Muscle of leg (tissue), 11 donors: Measurements from ENCODE around the gene CMSS1. TPM values are rescaled to one million over a fixed set of nuclear protein-coding genes. Genes with fewer than 3 reads are reported as not detected.
A peak's percentile ranks its signal among the peaks of the same experiment; 100 is the strongest.

ENCODE experiments used
- DNase-seq: peaks from one replicate; pipeline ENCODE4 v3.0.0; 2013
- H3K27ac ChIP-seq: one replicate; pipeline ENCODE4 v1.5.1; 2013; ENCODE audit warnings: mild to moderate bottlenecking, low read length, control low read depth
- H3K27me3 ChIP-seq: one replicate; pipeline ENCODE4 v1.6.1; 2013; ENCODE audit warnings: low read length; ENCODE audit not compliant: control insufficient read depth, insufficient read depth
- H3K36me3 ChIP-seq: one replicate; pipeline ENCODE4 v1.6.1; 2013; ENCODE audit warnings: low read length; ENCODE audit not compliant: control insufficient read depth, insufficient read depth
- H3K4me1 ChIP-seq: one replicate; pipeline ENCODE4 v1.6.1; 2013; ENCODE audit warnings: low read length; ENCODE audit not compliant: control insufficient read depth, insufficient read depth
- H3K4me3 ChIP-seq: one replicate; pipeline ENCODE4 v1.5.1; 2013; ENCODE audit warnings: low read length, control low read depth
- H3K9me3 ChIP-seq: replicated peaks from 2 replicates; pipeline ENCODE4 v1.6.1; 2013; ENCODE audit warnings: low read depth, low read length; ENCODE audit not compliant: control insufficient read depth
- WGBS: methylation state at CpG from one replicate; pipeline ENCODE4 v1.1.5; 2013; ENCODE audit warnings: missing lambda C conversion rate; ENCODE audit not compliant: insufficient coverage; 5-methylcytosine and 5-hydroxymethylcytosine counted together
- polyA plus RNA-seq, 8 donors: library from polyadenylated mRNA; unstranded; fragments of 120-200 nt; gene quantifications; one replicate each; pipeline versions ENCODE4 v1.2.1 to v1.2.3, GENCODE V29; 2013; ENCODE audit warnings: inconsistent platforms in 1 of 8, low replicate concordance in 1 of 8; ENCODE audit not compliant: insufficient read length in 8 of 8, insufficient read depth in 1 of 8
- total RNA-seq: library from RNA; stranded (reverse); fragments of 120-200 nt; gene quantifications from one replicate; pipeline ENCODE4 v1.2.4, GENCODE V29; 2013

CMSS1 gene
- total and polyA plus RNA-seq, 9 donors = 23.8 to 35.0 (median 29.0) TPM

DNA sequence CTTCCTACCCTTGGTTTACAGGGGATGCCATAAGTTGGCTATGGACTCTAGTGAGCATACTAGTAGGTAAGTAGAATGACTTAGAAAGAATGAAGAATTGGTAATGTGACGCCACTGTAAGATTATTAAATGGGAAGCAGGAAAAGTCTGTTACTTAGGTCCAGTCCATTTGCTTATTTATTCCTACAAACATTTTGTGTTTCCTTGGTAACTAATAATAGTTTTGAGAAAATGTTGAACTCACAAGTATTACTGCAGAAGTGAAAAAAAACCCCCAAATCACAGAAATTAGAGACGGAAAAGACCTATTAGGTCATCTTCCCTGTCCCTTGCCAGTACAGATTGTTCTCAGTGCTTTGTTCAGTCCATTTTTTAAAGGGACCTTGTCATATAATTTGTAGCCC lies 63.5 kb downstream of the CMSS1 start:
- Histone ChIP-seq H3K4me3 (no peak overlapping the region), H3K4me1 (peaks cover 5% of the 10 kb centered on the region), H3K9me3 (no peaks in the 10 kb centered on the region), H3K27me3 (no peaks in the 10 kb centered on the region), H3K36me3 (no peaks in the 10 kb centered on the region), H3K27ac (peak overlapping the region; percentile 87)
- WGBS = no CpG with 5 or more reads among the region's 2 CpGs
- peak; percentile 96 for DNase-seq

DNA sequence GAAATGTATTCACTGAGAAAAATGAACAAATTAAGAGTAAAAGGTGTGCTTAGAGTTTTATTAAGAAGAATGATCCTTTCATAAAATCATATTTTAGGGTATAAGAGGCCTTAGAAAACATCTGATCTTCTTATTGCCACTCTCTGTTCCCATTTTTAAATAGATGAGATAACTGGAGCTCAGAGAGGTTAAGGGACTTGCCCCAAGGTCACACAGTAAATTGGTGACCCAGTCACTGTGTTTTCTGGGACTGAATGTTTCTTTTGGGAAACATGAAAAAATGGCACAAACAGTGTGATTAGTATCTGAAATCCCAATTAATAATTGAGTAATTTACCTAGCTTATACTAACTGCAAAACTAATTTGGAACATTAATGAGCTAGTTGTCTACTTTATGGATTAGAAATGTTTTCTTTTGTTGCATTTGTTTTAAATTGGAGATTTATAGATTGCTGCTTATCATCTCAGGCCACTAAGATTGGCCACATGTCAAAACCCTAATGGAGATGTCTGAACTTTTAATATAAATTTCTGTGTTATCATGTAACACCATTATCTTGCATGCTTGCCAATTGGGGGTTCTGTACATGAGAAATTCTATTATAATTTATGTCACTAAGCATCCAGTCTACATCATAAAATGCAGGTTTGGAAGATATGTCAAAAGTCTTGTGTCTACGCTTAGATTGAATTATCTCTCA lies 64.9 kb downstream of the CMSS1 start:
- no peak overlapping the region for H3K4me3 ChIP-seq
- no peaks in the 10 kb centered on the region for H3K27me3 ChIP-seq
- H3K36me3 ChIP-seq = no peaks in the 10 kb centered on the region
- no peak for DNase-seq
- no peak overlapping the region for H3K27ac ChIP-seq
- WGBS = no CpG with 5 or more reads among the region's 1 CpG
- peaks cover 5% of the 10 kb centered on the region for H3K4me1 ChIP-seq
- H3K9me3 ChIP-seq = no peaks in the 10 kb centered on the region

DNA sequence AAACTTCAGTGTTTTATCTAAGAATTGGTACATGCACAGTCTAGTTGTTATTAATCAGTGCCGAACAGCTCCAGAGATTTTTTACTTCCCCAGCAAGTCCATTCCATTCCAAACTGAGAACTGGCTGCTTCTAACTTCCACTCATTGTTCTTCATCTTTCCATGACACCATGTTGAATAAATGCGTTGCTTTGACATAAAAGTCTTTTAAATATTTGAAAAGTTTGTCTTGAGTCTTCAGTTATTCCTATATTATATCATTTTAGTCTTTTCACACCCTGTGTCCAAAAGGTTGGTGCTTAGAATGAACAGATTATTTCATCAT lies 65.4 kb downstream of the CMSS1 start:
- H3K27ac ChIP-seq = no peak overlapping the region
- peaks cover 5% of the 10 kb centered on the region for H3K4me1 ChIP-seq
- H3K36me3 ChIP-seq = no peaks in the 10 kb centered on the region

DNA sequence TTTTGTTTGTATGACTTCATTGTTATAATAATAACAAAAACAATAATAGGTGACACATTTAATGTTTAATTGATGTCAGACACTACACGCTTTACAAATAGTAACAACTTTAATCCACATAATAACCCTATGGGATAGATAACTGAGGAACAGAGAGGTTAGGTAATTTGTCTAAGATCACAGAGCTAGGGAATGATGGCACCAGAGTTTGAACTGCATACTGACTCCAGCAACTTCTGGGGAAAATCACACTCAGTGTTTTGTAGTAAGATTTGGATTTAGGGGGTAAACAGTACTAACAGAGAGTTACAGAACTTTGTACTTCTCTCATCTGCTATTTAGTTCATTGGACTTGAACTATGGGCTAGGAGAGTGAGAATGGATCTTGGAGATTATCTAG lies 66.0 kb downstream of the CMSS1 start:
- Histone ChIP-seq H3K36me3 (no peaks in the 10 kb centered on the region), H3K4me3 (no peak overlapping the region), H3K9me3 (no peaks in the 10 kb centered on the region), H3K27me3 (no peaks in the 10 kb centered on the region), H3K27ac (no peak overlapping the region), H3K4me1 (peaks cover 5% of the 10 kb centered on the region)
- DNase-seq = no peak
- no CpG with 5 or more reads among the region's 1 CpG for WGBS

More for the DNA sequence above, 65.4 kb downstream of the CMSS1 start:
- Histone ChIP-seq H3K4me3 (no peak overlapping the region), H3K9me3 (no peaks in the 10 kb centered on the region), H3K27me3 (no peaks in the 10 kb centered on the region)
- WGBS = no CpG with 5 or more reads among the region's 2 CpGs
- no peak for DNase-seq

DNA sequence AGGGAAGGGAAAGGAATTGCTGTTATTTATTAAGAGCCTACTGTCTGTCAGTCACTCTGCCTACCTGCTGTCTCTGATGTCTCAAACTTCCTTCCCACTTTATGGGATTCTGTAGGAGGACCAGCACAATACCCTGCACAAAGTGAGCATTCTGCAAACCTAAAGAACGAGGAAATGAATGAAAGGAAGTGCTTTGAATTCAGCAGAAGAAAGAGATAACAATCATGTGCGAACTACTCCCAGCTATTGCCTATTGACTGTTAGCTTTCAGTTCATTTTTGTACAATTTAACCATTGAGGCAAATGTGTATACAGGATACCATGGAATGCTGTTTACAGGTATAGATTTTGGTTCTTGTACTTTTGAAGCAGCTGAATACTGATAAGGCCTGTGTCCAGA lies 66.8 kb downstream of the CMSS1 start:
- Histone ChIP-seq H3K36me3 (no peaks in the 10 kb centered on the region), H3K27me3 (no peaks in the 10 kb centered on the region), H3K4me1 (peaks cover 5% of the 10 kb centered on the region), H3K4me3 (no peak overlapping the region), H3K9me3 (no peaks in the 10 kb centered on the region), H3K27ac (no peak overlapping the region)
- no CpG with 5 or more reads among the region's 2 CpGs for WGBS
- DNase-seq = no peak

DNA sequence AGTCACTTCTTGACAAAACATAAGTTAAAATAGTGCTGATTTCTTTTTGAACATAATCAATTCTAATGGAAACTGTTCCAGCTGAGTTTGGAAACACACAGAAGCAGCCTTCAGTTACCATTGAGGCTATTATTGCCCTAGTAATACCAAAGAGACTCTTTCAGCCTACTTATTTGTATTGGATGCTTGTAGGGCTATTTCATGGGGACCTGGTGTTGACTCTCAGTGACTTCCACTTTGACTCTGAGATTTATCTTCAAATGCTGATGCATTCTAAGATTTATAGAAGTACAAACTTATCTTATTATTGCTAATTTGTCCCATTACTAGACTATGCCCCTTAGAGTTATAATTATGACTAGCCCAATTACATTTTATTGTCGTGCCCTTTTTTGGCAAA lies 67.4 kb downstream of the CMSS1 start:
- no peaks in the 10 kb centered on the region for H3K36me3 ChIP-seq
- no peak overlapping the region for H3K4me3 ChIP-seq
- no peaks in the 10 kb centered on the region for H3K27me3 ChIP-seq
- no peaks in the 10 kb centered on the region for H3K9me3 ChIP-seq
- peaks cover 5% of the 10 kb centered on the region for H3K4me1 ChIP-seq
- no peak overlapping the region for H3K27ac ChIP-seq
- WGBS = no CpG with 5 or more reads among the region's 1 CpG
- DNase-seq = no peak

DNA sequence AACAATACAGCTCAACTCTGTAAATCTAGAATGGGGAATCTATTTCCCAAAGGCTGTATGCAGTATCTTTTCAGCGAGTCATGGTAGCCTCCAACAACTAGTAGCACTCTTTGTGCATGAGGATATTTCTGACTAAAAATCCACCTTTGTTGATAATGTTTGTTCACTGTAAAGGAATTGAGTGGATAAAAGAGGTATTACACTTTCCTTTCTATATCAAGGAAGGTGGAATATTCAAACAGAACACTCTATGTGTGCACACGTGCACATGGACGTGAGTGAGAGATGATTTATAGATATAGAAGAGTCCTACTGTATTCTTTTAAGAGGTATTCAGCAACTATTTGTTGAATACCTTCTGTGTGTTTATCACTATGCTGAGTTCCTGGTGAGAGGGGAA lies 68.2 kb downstream of the CMSS1 start:
- Histone ChIP-seq H3K4me1 (peaks cover 4% of the 10 kb centered on the region), H3K27ac (no peak overlapping the region), H3K9me3 (no peaks in the 10 kb centered on the region), H3K36me3 (no peaks in the 10 kb centered on the region), H3K4me3 (no peak overlapping the region), H3K27me3 (no peaks in the 10 kb centered on the region)
- no peak for DNase-seq
- WGBS = no CpG with 5 or more reads among the region's 3 CpGs

DNA sequence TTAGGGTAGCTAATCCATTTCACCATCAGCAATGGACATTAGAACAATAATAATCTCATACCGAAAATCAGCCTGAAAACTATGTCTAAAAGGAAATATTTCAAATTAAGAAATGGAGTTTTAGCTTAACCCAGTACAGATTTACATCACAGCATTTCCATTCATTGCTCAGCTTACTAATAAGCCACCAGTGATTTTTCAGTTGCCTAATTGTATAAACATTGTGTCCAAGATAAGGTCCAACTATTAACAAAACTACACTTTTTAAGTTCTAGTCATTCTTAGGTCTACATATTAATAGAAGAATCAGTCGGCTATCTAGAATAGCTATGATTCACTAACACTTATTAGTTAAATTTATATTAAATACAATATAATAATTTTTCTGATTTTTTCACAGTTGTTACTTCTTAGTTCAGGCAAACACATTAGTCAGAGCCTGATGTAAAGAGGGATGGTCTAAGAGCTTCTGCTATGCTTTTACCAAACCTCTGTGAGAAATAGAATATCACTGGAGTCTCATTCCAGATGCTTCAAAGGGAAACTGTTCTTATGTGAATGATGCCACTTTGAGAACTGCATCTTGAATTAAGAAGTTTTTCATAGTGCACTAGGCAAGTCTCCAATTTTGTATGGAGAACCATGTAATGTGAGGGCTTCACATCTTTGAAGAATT lies 74.1 kb downstream of the CMSS1 start:
- Histone ChIP-seq H3K36me3 (no peaks in the 10 kb centered on the region), H3K9me3 (no peaks in the 10 kb centered on the region), H3K27ac (no peak overlapping the region), H3K4me3 (no peak overlapping the region), H3K27me3 (no peaks in the 10 kb centered on the region), H3K4me1 (peaks cover 3% of the 10 kb centered on the region)
- no peak for DNase-seq
- WGBS = no CpG with 5 or more reads among the region's 2 CpGs

DNA sequence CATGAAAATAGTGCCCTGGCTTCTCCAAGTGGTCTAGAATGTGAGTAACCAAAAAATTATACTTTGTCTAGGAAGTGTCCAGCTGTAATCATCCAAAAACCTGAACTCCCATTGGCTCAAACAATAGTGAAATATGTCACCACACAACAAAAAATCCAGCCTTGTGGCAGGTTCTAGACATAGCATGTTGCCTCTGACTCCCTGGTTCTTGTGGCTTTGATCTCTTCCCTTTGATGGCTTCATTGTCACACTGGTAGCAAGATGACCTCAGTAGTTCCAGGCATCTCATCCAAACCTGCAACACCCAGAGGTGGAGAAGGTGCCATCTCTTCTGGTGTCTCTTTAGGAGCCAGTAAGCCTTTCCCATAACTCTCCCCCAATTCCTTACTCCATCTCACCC lies 74.7 kb downstream of the CMSS1 start:
- DNase-seq = no peak
- Histone ChIP-seq H3K36me3 (no peaks in the 10 kb centered on the region), H3K27ac (no peak overlapping the region), H3K4me1 (peaks cover 3% of the 10 kb centered on the region), H3K9me3 (no peaks in the 10 kb centered on the region), H3K4me3 (no peak overlapping the region), H3K27me3 (no peaks in the 10 kb centered on the region)

DNA sequence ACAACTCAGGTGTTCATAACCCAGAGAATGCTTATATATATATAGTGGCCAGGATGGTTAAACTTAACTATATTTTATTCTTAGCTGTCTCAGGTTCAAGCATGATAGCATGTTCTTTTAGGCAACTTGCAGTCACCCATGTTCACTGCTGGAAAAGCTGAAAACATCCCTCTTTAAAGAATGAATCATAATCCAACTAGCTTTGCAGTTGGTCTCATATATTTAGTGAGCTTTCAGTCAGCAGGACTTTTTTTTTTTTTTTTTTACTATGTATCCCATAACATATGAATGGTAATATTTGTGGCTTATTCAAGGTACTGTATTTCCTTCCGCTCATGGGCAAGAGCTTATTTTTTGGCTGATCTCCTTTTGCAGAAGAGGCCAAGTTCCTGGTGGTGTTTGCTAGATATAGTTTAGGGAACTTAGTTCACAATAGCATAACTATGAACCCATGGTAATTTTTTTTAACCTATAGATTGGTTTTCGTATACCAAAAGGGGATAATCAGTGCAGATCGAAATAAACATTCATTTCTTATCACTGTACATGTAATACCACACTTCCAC lies 77.6 kb downstream of the CMSS1 start:
- Histone ChIP-seq H3K36me3 (no peaks in the 10 kb centered on the region), H3K9me3 (no peaks in the 10 kb centered on the region), H3K4me1 (peaks cover 3% of the 10 kb centered on the region), H3K27me3 (no peaks in the 10 kb centered on the region), H3K4me3 (no peak overlapping the region), H3K27ac (peak overlapping the region; percentile 75)
- DNase-seq = no peak
- WGBS = 100% methylated on average over 1 of the region's 3 CpGs
